WTC11 (cell line): ENCODE results near the gene ACAD9. TPM values are rescaled to one million over a fixed set of nuclear protein-coding genes. Genes with fewer than 3 reads are reported as not detected.
"Not testable (repeated sequence)": the region's sequence is repeated elsewhere in the genome, so short reads cannot be mapped to it uniquely, and the experiment has no call there.

Source experiments
- ATAC-seq: fragments of 200-7000 bp; cut with Tn5 transposase; 2 replicates; pipeline ENCODE4 v1.10.0; 2021; ENCODE audit warnings: mild to moderate bottlenecking, moderate library complexity
- CTCF ChIA-PET: fragments of 300-600 bp; sonication (Branson Sonifier 250); formaldehyde crosslinking; loops from one replicate; lab custom pipeline; 2021; ENCODE audit warnings: antibody characterized with exemption; lab: Charles Lee
- POLR2A ChIA-PET: fragments of 350-600 bp; sonication (Branson Sonifier 250); formaldehyde crosslinking; loops from one replicate; lab custom pipeline; 2021; ENCODE audit warnings: antibody characterized with exemption; lab: Charles Lee
- DNase-seq: peaks from one replicate; pipeline ENCODE4 v3.0.0; 2021; ENCODE audit warnings: low spot score
- H3K27ac Mint-ChIP-seq: 2 replicates; pipeline ENCODE4 v1.8.0; 2021; ENCODE audit warnings: mixed read lengths
- H3K27me3 Mint-ChIP-seq: 2 replicates; pipeline ENCODE4 v1.8.0; 2021; ENCODE audit warnings: low read depth, mild to moderate bottlenecking, moderate library complexity, mixed read lengths
- H3K36me3 Mint-ChIP-seq: 2 replicates; pipeline ENCODE4 v1.8.0; 2021; ENCODE audit warnings: mixed read lengths
- H3K4me1 Mint-ChIP-seq: 2 replicates; pipeline ENCODE4 v1.8.0; 2022; ENCODE audit warnings: mixed read lengths
- H3K4me3 Mint-ChIP-seq: 2 replicates; pipeline ENCODE4 v1.8.0; 2021; ENCODE audit warnings: mild to moderate bottlenecking, moderate library complexity, mixed read lengths
- H3K9me3 Mint-ChIP-seq: 2 replicates; pipeline ENCODE4 v1.8.0; 2021; ENCODE audit warnings: mixed read lengths
- ATF1 ChIP-seq: sonication (generic); formaldehyde crosslinking; IDR thresholded peaks from 2 replicates; pipeline ENCODE4 v1.8.1; 2023; ENCODE audit warnings: mild to moderate bottlenecking, moderate library complexity, missing genetic modification reagents
- EMX1 ChIP-seq: fragments of 250-450 bp; sonication (Bioruptor Pico); IDR thresholded peaks from 2 replicates; pipeline ENCODE4 v1.8.0; 2021; ENCODE audit warnings: mild to moderate bottlenecking
- GTF2I ChIP-seq: fragments of 250-450 bp; sonication (Bioruptor Pico); conservative IDR thresholded peaks from 2 replicates; pipeline ENCODE4 v1.4.0; 2021; ENCODE audit warnings: mild to moderate bottlenecking
- IRF2 ChIP-seq: sonication (generic); formaldehyde crosslinking; IDR thresholded peaks from 2 replicates; pipeline ENCODE4 v1.8.0; 2022; ENCODE audit warnings: low read depth, missing genetic modification reagents, borderline replicate concordance
- JUN ChIP-seq: sonication (generic); formaldehyde crosslinking; IDR thresholded peaks from 2 replicates; pipeline ENCODE4 v1.8.0; 2023; ENCODE audit warnings: mild to moderate bottlenecking, missing genetic modification reagents
- NFATC4 ChIP-seq: fragments of 250-450 bp; sonication (Bioruptor Pico); IDR thresholded peaks from 2 replicates; pipeline ENCODE4 v1.9.0; 2021; ENCODE audit warnings: mild to moderate bottlenecking
- NFE2L1 ChIP-seq: sonication (generic); formaldehyde crosslinking; IDR thresholded peaks from 2 replicates; pipeline ENCODE4 v1.8.1; 2023; ENCODE audit warnings: missing genetic modification reagents
- NFYB ChIP-seq: sonication (generic); formaldehyde crosslinking; conservative IDR thresholded peaks from 2 replicates; pipeline ENCODE4 v1.8.0; 2022; ENCODE audit warnings: low read depth, missing genetic modification reagents
- OVOL2 ChIP-seq: fragments of 250-450 bp; sonication (Bioruptor Pico); IDR thresholded peaks from 2 replicates; pipeline ENCODE4 v1.9.0; 2021; ENCODE audit warnings: mild to moderate bottlenecking, borderline replicate concordance
- SMAD3 ChIP-seq: sonication (generic); formaldehyde crosslinking; IDR thresholded peaks from 2 replicates; pipeline ENCODE4 v1.8.0; 2022; ENCODE audit warnings: missing genetic modification reagents, mild to moderate bottlenecking, borderline replicate concordance
- SMAD4 ChIP-seq: sonication (generic); formaldehyde crosslinking; IDR thresholded peaks from 2 replicates; pipeline ENCODE4 v1.8.0; 2022; ENCODE audit warnings: mild to moderate bottlenecking, missing genetic modification reagents
- ZNF138 ChIP-seq: sonication (generic); formaldehyde crosslinking; conservative IDR thresholded peaks from 2 replicates; pipeline ENCODE4 v1.8.1; 2022; ENCODE audit warnings: mild to moderate bottlenecking, moderate library complexity, missing genetic modification reagents
- ZNF232 ChIP-seq: sonication (generic); formaldehyde crosslinking; IDR thresholded peaks from 2 replicates; pipeline ENCODE4 v1.8.0; 2022; ENCODE audit warnings: mild to moderate bottlenecking, missing genetic modification reagents
- total RNA-seq: library from RNA; stranded (reverse); gene quantifications from 3 replicates; pipeline ENCODE4 v1.2.3, GENCODE V29; 2021
- TF ChIP-seq, protein P1 (sequence below): sonication (generic); formaldehyde crosslinking; IDR thresholded peaks from 2 replicates; pipeline ENCODE4 v1.8.1; 2023; ENCODE audit warnings: mild to moderate bottlenecking, missing genetic modification reagents, moderate library complexity
- TF ChIP-seq, protein P2 (sequence below): sonication (generic); formaldehyde crosslinking; IDR thresholded peaks from 2 replicates; pipeline ENCODE4 v1.8.0; 2022; ENCODE audit warnings: mild to moderate bottlenecking, missing genetic modification reagents
- TF ChIP-seq, protein P3 (sequence below): fragments of 250-450 bp; sonication (Bioruptor Pico); conservative IDR thresholded peaks from 2 replicates; pipeline ENCODE4 v1.9.0; 2021; ENCODE audit warnings: mild to moderate bottlenecking
- TF ChIP-seq, protein P4 (sequence below): fragments of 250-450 bp; sonication (Bioruptor Pico); IDR thresholded peaks from 2 replicates; pipeline ENCODE4 v1.9.0; 2021; ENCODE audit warnings: mild to moderate bottlenecking

The ACAD9 gene
- total RNA-seq, 1 experiment from 2014 or later, result 31.2 TPM

DNA sequence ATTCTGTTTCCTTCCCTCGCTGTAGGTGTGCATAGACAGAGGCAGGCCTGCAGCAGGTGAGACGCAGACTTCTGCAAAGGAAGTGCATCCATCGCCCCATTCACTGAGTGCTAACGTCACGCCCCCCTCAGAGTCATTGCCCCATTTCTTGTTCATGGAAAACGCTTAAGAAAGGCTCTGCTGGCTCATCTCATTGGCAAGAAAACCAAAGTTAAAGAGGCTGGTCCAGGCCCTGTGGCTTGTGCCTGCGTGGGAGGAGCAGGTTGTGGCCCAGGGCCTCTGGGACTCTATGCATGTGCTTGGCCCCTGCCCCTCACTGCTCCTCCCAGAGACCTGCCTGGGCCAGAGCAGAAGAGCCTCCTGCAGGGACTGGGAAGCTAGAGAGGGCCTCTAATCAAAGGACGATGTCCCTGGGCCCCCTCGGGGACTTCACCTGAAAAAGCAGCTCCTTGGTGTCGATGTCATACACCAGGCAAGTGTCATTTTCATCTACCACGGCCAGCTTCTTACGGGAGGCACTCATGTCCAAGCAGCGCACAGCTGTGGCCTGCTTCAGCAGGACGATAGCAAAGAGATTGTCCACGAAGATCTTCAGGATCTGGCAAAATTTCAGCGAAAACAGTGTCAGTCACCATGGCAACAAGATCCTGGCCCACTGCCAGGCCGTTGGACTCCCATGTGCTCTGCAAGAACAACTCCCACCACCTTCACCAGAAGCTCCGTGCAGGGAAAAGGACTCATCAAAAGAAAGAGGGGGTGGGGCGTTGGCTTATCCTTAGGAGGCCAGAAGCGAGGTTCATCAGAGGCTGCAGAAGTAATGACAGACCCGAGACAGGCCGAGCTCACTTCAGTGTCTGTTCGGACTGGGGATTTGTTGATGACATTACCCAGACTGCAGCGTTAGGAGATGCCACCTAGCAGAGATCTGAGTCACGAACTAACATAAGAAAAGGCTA lies 14.3 kb upstream of the ACAD9 start:
- Mint-ChIP-seq H3K36me3 (peaks cover 15% of the 10 kb centered on the region), H3K27ac (0 out of 2 replicates have a peak overlapping the region, but pooled peaks have one; percentile 45), H3K9me3 (peaks cover 23% of the 10 kb centered on the region), H3K4me1 (peaks cover 15% of the 10 kb centered on the region)
- H3K4me3 Mint-ChIP-seq, POLR2A ChIA-PET, DNase-seq, H3K27me3 Mint-ChIP-seq: not testable (repeated sequence)
- CTCF ChIA-PET, result interaction anchor here (1.2 to 1.5 kb wide), 3 partner anchors 20 to 274 kb away, joined by 3 read pairs; no protein-coding TSS in a partner anchor
- ATAC-seq, result peak; percentile 43

DNA sequence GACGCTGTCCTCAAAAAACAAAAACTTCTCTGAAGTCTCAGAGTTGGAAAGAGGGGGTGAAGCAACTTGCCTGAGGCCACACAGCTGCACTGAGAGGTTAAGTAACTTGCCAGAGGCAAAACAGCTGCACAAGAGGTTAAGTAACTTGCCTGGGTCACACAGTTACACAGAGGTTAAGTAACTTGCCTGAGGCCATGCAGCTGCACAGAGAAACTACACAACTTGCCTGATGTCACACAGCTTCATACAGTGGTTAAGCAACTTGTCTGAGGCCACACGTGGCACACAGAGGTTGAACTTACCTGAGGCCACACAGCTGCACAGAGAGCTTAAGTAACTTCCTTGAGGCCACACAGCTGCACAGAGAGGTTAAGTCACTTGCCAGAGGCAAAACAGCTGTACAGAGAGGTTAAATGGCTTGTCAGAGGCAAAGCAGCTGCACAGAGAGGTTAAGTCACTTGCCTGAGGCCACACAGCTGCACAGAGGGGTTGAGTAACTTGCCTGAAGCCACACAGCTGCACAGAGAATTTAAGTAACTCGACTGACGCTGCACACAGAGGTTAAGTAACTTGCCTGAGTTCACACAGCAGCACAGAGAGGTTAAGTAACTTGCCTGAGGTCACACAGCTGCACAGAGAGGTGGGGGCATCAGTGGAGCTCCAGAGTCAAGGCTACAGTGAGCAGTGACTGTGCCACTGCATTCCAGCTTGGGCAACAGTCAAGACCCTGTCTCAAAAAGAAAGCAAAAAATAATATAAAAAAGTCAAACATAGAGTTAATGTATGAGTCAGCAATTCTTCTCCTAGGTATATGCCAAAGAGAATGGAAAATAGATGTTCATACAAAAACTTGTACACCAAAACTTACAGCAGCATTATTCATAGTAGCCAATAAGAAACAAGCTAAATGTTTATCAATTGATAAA lies 12.0 kb upstream of the ACAD9 start:
- ATAC-seq (no peak), DNase-seq (no peak)
- no peaks in the 10 kb centered on the region for H3K36me3 Mint-ChIP-seq
- ChIA-PET CTCF (interaction anchor here (0.8 to 1.6 kb wide), 4 partner anchors 8 to 259 kb away, joined by 3 to 6 read pairs (median 4); no protein-coding TSS in a partner anchor), POLR2A (interaction anchor here (0.6 to 0.8 kb wide), 2 partner anchors 12 kb away, joined by 3 read pairs; partner anchors contain the start of gene ACAD9)
- peaks cover 15% of the 10 kb centered on the region for H3K4me1 Mint-ChIP-seq
- H3K27ac Mint-ChIP-seq, result no peak overlapping the region
- H3K27me3 Mint-ChIP-seq, result no peaks in the 10 kb centered on the region; the same call in 1 of the 2 replicates
- TF ChIP-seq GTF2I, result peak; percentile 89
- TF ChIP-seq ATF1, result no peak
- H3K4me3 Mint-ChIP-seq, result no peak overlapping the region
- no peaks in the 10 kb centered on the region; the same call in 1 of the 2 replicates for H3K9me3 Mint-ChIP-seq

DNA sequence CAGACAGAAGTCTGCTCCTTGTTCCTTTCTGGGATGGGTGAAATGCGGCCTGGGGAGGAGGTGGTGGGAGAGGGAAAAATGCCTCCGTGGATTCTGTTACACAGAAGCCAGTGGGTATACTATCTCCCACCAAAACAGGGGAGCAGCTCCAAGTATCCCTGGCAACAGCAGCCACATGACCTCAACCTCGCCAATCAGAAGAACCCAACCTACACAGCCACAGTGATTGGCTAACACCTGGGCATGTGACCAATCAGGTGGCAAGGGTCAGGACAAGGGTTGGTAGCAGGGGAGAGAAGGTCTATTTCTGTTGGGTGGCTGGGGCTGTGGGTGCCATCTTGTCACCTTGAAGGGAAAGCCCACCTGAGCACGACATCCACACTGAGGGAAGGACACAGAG lies 9.1 kb upstream of the ACAD9 start:
- ATAC-seq, result peak; percentile 42
- Mint-ChIP-seq H3K4me3 (no peak overlapping the region), H3K4me1 (peaks cover 2% of the 10 kb centered on the region; the same call in 1 of the 2 replicates), H3K36me3 (no peaks in the 10 kb centered on the region), H3K27me3 (peaks cover 11% of the 10 kb centered on the region), H3K9me3 (no peaks in the 10 kb centered on the region; the same call in 1 of the 2 replicates), H3K27ac (no peak overlapping the region)
- POLR2A ChIA-PET, result no interaction called here
- DNase-seq, result no peak
- no peak for TF ChIP-seq SMAD4
- TF ChIP-seq, protein P1, sequence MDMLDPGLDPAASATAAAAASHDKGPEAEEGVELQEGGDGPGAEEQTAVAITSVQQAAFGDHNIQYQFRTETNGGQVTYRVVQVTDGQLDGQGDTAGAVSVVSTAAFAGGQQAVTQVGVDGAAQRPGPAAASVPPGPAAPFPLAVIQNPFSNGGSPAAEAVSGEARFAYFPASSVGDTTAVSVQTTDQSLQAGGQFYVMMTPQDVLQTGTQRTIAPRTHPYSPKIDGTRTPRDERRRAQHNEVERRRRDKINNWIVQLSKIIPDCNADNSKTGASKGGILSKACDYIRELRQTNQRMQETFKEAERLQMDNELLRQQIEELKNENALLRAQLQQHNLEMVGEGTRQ (CRISPR knock-in tag), result peak; percentile 85
- TF ChIP-seq NFYB (CRISPR knock-in tag), result peak; percentile 33
- TF ChIP-seq, protein P2, sequence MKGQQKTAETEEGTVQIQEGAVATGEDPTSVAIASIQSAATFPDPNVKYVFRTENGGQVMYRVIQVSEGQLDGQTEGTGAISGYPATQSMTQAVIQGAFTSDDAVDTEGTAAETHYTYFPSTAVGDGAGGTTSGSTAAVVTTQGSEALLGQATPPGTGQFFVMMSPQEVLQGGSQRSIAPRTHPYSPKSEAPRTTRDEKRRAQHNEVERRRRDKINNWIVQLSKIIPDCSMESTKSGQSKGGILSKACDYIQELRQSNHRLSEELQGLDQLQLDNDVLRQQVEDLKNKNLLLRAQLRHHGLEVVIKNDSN (CRISPR knock-in tag), result peak; percentile 75
- CTCF ChIA-PET, result interaction anchor here (1.0 kb wide), 2 partner anchors 25 to 100 kb away, joined by 3 to 4 read pairs; no protein-coding TSS in a partner anchor

DNA sequence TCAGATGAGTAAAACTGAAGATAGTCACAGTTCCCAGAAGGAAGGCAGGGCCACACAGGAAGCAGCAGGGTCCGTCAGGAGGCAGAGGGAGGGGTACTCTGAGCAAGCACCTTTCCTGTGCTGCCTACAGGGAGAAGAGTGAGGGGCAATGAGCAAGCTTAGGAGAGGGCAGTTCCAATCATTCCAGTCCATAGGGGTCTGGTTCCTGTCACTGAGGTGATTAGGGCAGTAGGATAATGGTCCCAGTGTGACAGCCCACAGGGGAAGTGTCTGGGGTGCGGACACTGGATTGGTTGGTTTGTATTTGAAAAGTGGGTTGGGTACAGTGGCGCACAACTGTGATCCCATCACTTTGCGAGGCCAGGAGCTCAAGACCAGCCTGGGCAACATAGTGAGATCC lies 7.1 kb upstream of the ACAD9 start:
- H3K9me3 Mint-ChIP-seq, result no peaks in the 10 kb centered on the region; the same call in 1 of the 2 replicates
- POLR2A ChIA-PET, result interaction anchor here (0.6 kb wide), 1 partner anchor 65 kb away, joined by 4 read pairs; no protein-coding TSS in a partner anchor

More for the DNA sequence above, 7.1 kb upstream of the ACAD9 start:
- DNase-seq, result no peak
- no peak overlapping the region for H3K27ac Mint-ChIP-seq
- ATAC-seq, result no peak
- H3K27me3 Mint-ChIP-seq, result peaks cover 11% of the 10 kb centered on the region
- peaks cover 4% of the 10 kb centered on the region for H3K4me1 Mint-ChIP-seq
- no peak overlapping the region for H3K4me3 Mint-ChIP-seq
- H3K36me3 Mint-ChIP-seq, result no peaks in the 10 kb centered on the region
- CTCF ChIA-PET, result interaction anchor here (0.8 kb wide), 1 partner anchor 26 kb away, joined by 5 read pairs; no protein-coding TSS in a partner anchor
- TF ChIP-seq ZNF138 (CRISPR knock-in tag) (no peak), JUN (CRISPR knock-in tag) (no peak), IRF2 (CRISPR knock-in tag) (no peak), ZNF232 (CRISPR knock-in tag) (no peak), OVOL2 (CRISPR knock-in tag) (no peak), SMAD3 (no peak), NFATC4 (CRISPR knock-in tag) (no peak), NFE2L1 (CRISPR knock-in tag) (no peak), EMX1 (CRISPR knock-in tag) (no peak)
- TF ChIP-seq, protein P3, sequence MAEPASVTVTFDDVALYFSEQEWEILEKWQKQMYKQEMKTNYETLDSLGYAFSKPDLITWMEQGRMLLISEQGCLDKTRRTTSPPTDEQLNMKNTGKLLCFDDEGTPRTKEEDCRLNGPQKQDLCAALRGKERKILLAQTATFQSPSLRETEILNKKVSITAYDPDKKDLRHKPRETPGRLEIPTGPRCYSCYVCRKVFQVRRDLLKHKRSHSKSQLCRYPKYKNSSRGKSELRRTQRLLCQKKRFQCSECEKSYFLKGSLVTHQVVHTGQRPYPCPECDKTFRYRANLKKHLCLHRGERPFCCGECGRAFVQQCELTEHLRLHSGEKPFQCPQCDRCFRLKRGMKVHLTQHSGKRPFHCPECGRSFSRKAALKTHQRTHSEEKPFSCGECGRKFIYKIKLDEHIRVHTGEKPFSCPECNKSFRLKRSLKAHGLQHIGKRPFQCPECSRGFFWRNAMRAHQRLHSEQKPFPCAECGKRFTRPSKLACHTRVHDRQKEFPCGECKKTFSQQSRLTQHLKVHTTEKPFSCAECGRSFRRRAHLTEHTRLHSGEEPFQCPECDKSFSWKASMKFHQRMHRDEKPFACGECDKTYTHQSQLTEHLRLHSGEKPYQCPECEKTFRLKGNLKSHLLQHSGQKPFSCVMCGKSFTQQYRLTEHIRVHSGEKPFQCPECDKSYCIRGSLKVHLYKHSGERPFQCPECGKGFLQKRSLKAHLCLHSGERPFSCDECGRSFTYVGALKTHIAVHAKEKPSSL (CRISPR knock-in tag), result no peak
- TF ChIP-seq, protein P4, sequence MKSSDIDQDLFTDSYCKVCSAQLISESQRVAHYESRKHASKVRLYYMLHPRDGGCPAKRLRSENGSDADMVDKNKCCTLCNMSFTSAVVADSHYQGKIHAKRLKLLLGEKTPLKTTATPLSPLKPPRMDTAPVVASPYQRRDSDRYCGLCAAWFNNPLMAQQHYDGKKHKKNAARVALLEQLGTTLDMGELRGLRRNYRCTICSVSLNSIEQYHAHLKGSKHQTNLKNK (CRISPR knock-in tag), result no peak
